HepG2 (cell line): ENCODE results near the gene SMYD5.

ENCODE experiments used
- HMG20A ChIP-seq: IDR thresholded peaks from 2 replicates; pipeline ENCODE4 v1.6.1; 2016; ENCODE audit warnings: borderline replicate concordance
- SRSF1 ChIP-seq: fragments of 200-400 bp; formaldehyde crosslinking; optimal IDR thresholded peaks from 2 replicates; pipeline ENCODE3; 2017; ENCODE audit warnings: mild to moderate bottlenecking, low read depth, low read length, moderate library complexity
- ZFP1 ChIP-seq: IDR thresholded peaks from 2 replicates; pipeline ENCODE4 v1.6.1; 2016
- TF ChIP-seq, protein P1 (sequence below): sonication (generic); formaldehyde crosslinking; conservative IDR thresholded peaks from 2 replicates; pipeline ENCODE4 v1.4.0; 2020; ENCODE audit warnings: missing genetic modification reagents

DNA sequence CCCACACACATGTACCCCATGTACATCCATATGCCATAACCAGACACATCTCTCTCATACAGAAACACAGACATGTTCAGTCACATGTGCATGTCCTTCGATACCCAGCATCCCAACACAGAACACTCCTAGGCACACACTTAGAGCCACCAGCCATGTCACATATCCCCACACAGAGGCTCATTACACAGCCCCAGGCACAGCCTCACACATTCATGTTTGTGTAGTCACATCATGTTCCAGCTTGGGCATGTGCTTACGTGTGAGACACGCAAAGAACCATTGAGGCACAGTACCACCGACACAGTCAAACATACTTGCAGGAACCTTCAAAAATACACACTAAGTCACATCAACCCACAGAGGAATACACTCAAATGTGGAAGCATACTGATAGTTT lies 53.0 kb downstream of the SMYD5 start:
- TF ChIP-seq ZFP1 = no peak
- TF ChIP-seq, protein P1, sequence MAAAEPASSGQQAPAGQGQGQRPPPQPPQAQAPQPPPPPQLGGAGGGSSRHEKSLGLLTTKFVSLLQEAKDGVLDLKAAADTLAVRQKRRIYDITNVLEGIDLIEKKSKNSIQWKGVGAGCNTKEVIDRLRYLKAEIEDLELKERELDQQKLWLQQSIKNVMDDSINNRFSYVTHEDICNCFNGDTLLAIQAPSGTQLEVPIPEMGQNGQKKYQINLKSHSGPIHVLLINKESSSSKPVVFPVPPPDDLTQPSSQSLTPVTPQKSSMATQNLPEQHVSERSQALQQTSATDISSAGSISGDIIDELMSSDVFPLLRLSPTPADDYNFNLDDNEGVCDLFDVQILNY (CRISPR knock-in tag) = no peak
- no peak for TF ChIP-seq SRSF1
- no peak for TF ChIP-seq HMG20A
